ENCODE results near the gene PLXNA2.

Gene PLXNA2

GRCh38 chr1:208221291-208221622 is 22.9 kb downstream of the PLXNA2 start:
- DNase-seq (ENCODE audit: low read depth), result no peak

- no peak for DNase-seq (ENCODE audit: low read depth)
These were observed 24.4 kb downstream of the PLXNA2 start for GRCh38 chr1:208219659-208220282.

- no peak for DNase-seq (ENCODE audit: low read depth)
These were observed 25.0 kb downstream of the PLXNA2 start for GRCh38 chr1:208219098-208219658.

GRCh38 chr1:208218237-208219097 is 25.7 kb downstream of the PLXNA2 start:
- no peak for DNase-seq (ENCODE audit: low read depth)

- DNase-seq (ENCODE audit: low read depth), result no peak
These were observed 26.4 kb downstream of the PLXNA2 start for GRCh38 chr1:208217781-208218180.

GRCh38 chr1:208216806-208217205 is 27.4 kb downstream of the PLXNA2 start:
- DNase-seq (ENCODE audit: low read depth), result no peak

GRCh38 chr1:208216062-208216461 is 28.1 kb downstream of the PLXNA2 start:
- DNase-seq (ENCODE audit: low read depth), result no peak

- no peak for DNase-seq (ENCODE audit: low read depth)
These were observed 28.8 kb downstream of the PLXNA2 start for GRCh38 chr1:208215393-208215792.

GRCh38 chr1:208213786-208214185 is 30.4 kb downstream of the PLXNA2 start:
- DNase-seq (ENCODE audit: low read depth), result no peak

GRCh38 chr1:208212893-208213292 is 31.3 kb downstream of the PLXNA2 start:
- DNase-seq (ENCODE audit: low read depth), result no peak

- no peak for DNase-seq (ENCODE audit: low read depth)
These were observed 32.0 kb downstream of the PLXNA2 start for GRCh38 chr1:208211921-208212843.

- DNase-seq (ENCODE audit: low read depth), result no peak
These were observed 34.1 kb downstream of the PLXNA2 start for GRCh38 chr1:208209896-208210589.

GRCh38 chr1:208209286-208209685 is 34.9 kb downstream of the PLXNA2 start:
- no peak for DNase-seq (ENCODE audit: low read depth)

GRCh38 chr1:208208132-208208487 is 36.1 kb downstream of the PLXNA2 start:
- no peak for DNase-seq (ENCODE audit: low read depth)

GRCh38 chr1:208207388-208208131 is 36.6 kb downstream of the PLXNA2 start:
- no peak for DNase-seq (ENCODE audit: low read depth)

- DNase-seq (ENCODE audit: low read depth), result no peak
These were observed 38.0 kb downstream of the PLXNA2 start for GRCh38 chr1:208206092-208206698.

- no peak for DNase-seq (ENCODE audit: low read depth)
These were observed 38.8 kb downstream of the PLXNA2 start for GRCh38 chr1:208205216-208206013.

- DNase-seq (ENCODE audit: low read depth), result no peak
These were observed 39.4 kb downstream of the PLXNA2 start for GRCh38 chr1:208204779-208205178.

GRCh38 chr1:208203848-208204609 is 40.2 kb downstream of the PLXNA2 start:
- DNase-seq (ENCODE audit: low read depth), result no peak
